Measurements from ENCODE around the gene STYXL1.

DNA sequence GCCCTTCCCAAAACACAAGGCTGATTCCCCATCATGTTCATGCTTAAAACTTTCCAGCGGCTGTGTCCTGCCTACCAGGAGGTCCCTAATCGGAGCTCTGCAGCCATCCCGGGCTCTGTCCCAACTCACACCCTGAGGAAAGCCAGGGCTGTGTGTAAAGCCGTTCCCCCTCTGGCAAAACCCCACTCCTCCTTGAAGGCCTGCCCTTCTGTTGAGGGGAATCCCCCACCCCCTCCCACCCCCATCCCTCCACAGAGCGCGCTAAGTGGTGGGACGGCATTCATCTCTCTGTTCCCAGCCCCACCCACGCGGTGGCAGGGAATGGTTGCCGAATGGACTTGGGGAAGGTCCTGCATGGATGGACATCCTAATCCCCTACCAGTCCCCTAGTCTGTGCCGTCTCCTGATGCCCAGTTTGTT lies 52.7 kb downstream of the STYXL1 start:
- TF ChIP-seq, protein P1, sequence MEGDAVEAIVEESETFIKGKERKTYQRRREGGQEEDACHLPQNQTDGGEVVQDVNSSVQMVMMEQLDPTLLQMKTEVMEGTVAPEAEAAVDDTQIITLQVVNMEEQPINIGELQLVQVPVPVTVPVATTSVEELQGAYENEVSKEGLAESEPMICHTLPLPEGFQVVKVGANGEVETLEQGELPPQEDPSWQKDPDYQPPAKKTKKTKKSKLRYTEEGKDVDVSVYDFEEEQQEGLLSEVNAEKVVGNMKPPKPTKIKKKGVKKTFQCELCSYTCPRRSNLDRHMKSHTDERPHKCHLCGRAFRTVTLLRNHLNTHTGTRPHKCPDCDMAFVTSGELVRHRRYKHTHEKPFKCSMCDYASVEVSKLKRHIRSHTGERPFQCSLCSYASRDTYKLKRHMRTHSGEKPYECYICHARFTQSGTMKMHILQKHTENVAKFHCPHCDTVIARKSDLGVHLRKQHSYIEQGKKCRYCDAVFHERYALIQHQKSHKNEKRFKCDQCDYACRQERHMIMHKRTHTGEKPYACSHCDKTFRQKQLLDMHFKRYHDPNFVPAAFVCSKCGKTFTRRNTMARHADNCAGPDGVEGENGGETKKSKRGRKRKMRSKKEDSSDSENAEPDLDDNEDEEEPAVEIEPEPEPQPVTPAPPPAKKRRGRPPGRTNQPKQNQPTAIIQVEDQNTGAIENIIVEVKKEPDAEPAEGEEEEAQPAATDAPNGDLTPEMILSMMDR (IDR thresholded peaks at IDR 0.05): no peak
- TF ChIP-seq POLR2A (IDR thresholded peaks at IDR 0.05): no peak
- TF ChIP-seq POLR2AphosphoS5 (IDR thresholded peaks at IDR 0.05): no peak

Measured in prostate gland (tissue), 2 donors.